GM23338 (cell line): ENCODE measurements around the gene TMEM269. TPM values are rescaled to one million over a fixed set of nuclear protein-coding genes. Genes with fewer than 3 reads are reported as not detected.

Experiments used
- ATAC-seq: fragments of 200-7000 bp; cut with Tn5 transposase; 3 replicates; pipeline ENCODE4 v1.9.1; 2020
- DNase-seq: peaks from one replicate; pipeline ENCODE4 v3.0.0-alpha.2; 2015; ENCODE audit warnings: low spot score
- H2AFZ ChIP-seq: fragments of 200-600 bp; sonication (generic); 2 replicates; pipeline ENCODE4 v1.8.0; 2016; ENCODE audit warnings: antibody characterized with exemption, mild to moderate bottlenecking, moderate library complexity
- H3F3A ChIP-seq: fragments of 200-600 bp; sonication (generic); replicated peaks from 2 replicates; pipeline ENCODE4 v1.8.0; 2017; ENCODE audit warnings: antibody characterized with exemption, mixed run types, low read depth
- H3K27ac ChIP-seq: fragments of 200-600 bp; sonication (generic); 2 replicates; pipeline ENCODE4 v1.6.1; 2016; ENCODE audit warnings: low read depth
- H3K27me3 ChIP-seq: fragments of 200-600 bp; sonication (generic); 2 replicates; pipeline ENCODE4 v1.8.0; 2016; ENCODE audit warnings: mild to moderate bottlenecking, mixed run types, moderate library complexity; ENCODE audit not compliant: insufficient read depth
- H3K36me3 ChIP-seq: fragments of 200-600 bp; sonication (generic); 2 replicates; pipeline ENCODE4 v1.8.0; 2016; ENCODE audit warnings: mild to moderate bottlenecking; ENCODE audit not compliant: insufficient read depth
- H3K4me1 ChIP-seq: fragments of 200-600 bp; sonication (generic); 2 replicates; pipeline ENCODE4 v1.8.0; 2016; ENCODE audit warnings: mild to moderate bottlenecking, moderate library complexity; ENCODE audit not compliant: insufficient read depth
- H3K4me2 ChIP-seq: fragments of 200-600 bp; sonication (generic); 2 replicates; pipeline ENCODE4 v1.7.1; 2017; ENCODE audit warnings: mixed run types
- H3K4me3 ChIP-seq: fragments of 200-600 bp; sonication (generic); 2 replicates; pipeline ENCODE4 v1.6.1; 2016; ENCODE audit warnings: mixed run types
- H3K79me2 ChIP-seq: fragments of 200-600 bp; sonication (generic); replicated peaks from 2 replicates; pipeline ENCODE4 v1.8.0; 2017; ENCODE audit warnings: mild to moderate bottlenecking; ENCODE audit not compliant: insufficient read depth
- H3K9me2 ChIP-seq: fragments of 200-600 bp; sonication (generic); 2 replicates; pipeline ENCODE4 v1.8.0; 2017; ENCODE audit not compliant: insufficient read depth
- H4K20me1 ChIP-seq: fragments of 200-600 bp; sonication (generic); replicated peaks from 2 replicates; pipeline ENCODE4 v1.8.0; 2017; ENCODE audit warnings: mild to moderate bottlenecking; ENCODE audit not compliant: insufficient read depth
- H3K27ac Mint-ChIP-seq: 2 replicates; pipeline ENCODE4 v1.8.0; 2020; ENCODE audit warnings: inconsistent platforms, mild to moderate bottlenecking, moderate library complexity, mixed read lengths
- H3K27me3 Mint-ChIP-seq: 3 replicates; pipeline ENCODE4 v1.8.0; 2022; ENCODE audit warnings: low read depth, mild to moderate bottlenecking, moderate library complexity, mixed read lengths, inconsistent platforms; ENCODE audit not compliant: insufficient read depth, poor library complexity
- H3K36me3 Mint-ChIP-seq: 3 replicates; pipeline ENCODE4 v1.8.0; 2021; ENCODE audit warnings: low read depth, mild to moderate bottlenecking, inconsistent platforms, moderate library complexity, mixed read lengths
- H3K4me1 Mint-ChIP-seq: 3 replicates; pipeline ENCODE4 v1.8.0; 2020; ENCODE audit warnings: mild to moderate bottlenecking, inconsistent platforms, mixed read lengths
- H3K4me3 Mint-ChIP-seq: 3 replicates; pipeline ENCODE4 v1.8.0; 2021; ENCODE audit warnings: moderate library complexity, mild to moderate bottlenecking, inconsistent platforms, mixed read lengths
- H3K9me3 Mint-ChIP-seq: 3 replicates; pipeline ENCODE4 v1.8.0; 2020; ENCODE audit warnings: moderate library complexity, mild to moderate bottlenecking, inconsistent platforms, mixed read lengths
- CREB1 ChIP-seq: fragments of 250-450 bp; sonication (Bioruptor Pico); IDR thresholded peaks from 2 replicates; pipeline ENCODE4 v1.5.0; 2020; ENCODE audit warnings: low read depth, mild to moderate bottlenecking, moderate library complexity
- EZH2 ChIP-seq: fragments of 200-600 bp; sonication (generic); IDR thresholded peaks from one replicate; pipeline ENCODE4 v1.8.0; 2017; ENCODE audit warnings: antibody characterized with exemption, mild to moderate bottlenecking, low read depth; ENCODE audit not compliant: unreplicated experiment
- EZH2phosphoT487 ChIP-seq: fragments of 200-600 bp; sonication (generic); IDR thresholded peaks from one replicate; pipeline ENCODE4 v1.8.1; 2018; ENCODE audit warnings: antibody characterized with exemption; ENCODE audit not compliant: unreplicated experiment
- JUNB ChIP-seq: IDR thresholded peaks from one replicate; pipeline ENCODE4 v1.6.1; 2016; ENCODE audit warnings: antibody characterized with exemption; ENCODE audit not compliant: unreplicated experiment
- NANOG ChIP-seq: IDR thresholded peaks from 2 replicates; pipeline ENCODE4 v1.6.1; 2016; ENCODE audit warnings: antibody characterized with exemption, borderline replicate concordance
- POLR2AphosphoS5 ChIP-seq: IDR thresholded peaks from 2 replicates; pipeline ENCODE4 v1.6.1; 2016; ENCODE audit warnings: antibody characterized with exemption, low read depth
- STAT1 ChIP-seq: IDR thresholded peaks from one replicate; pipeline ENCODE4 v1.6.1; 2016; ENCODE audit warnings: antibody characterized with exemption; ENCODE audit not compliant: unreplicated experiment
- ZNF114 ChIP-seq: fragments of 250-450 bp; sonication (Bioruptor Pico); IDR thresholded peaks from 2 replicates; pipeline ENCODE4 v1.5.0; 2020; ENCODE audit warnings: mild to moderate bottlenecking, moderate library complexity
- ZNF331 ChIP-seq: fragments of 250-450 bp; sonication (Bioruptor Pico); IDR thresholded peaks from 2 replicates; pipeline ENCODE4 v1.5.0; 2020; ENCODE audit warnings: low read depth, mild to moderate bottlenecking, moderate library complexity
- polyA plus RNA-seq: library from polyadenylated mRNA; unstranded; fragments of >200 nt; fragmentation: Nextera tagmentation; extraction: Ambion mirVana; gene quantifications from 2 replicates; pipeline ENCODE4 v1.2.1, GENCODE V29; 2016
- total RNA-seq: library from RNA; depleted of rRNA; stranded (reverse); fragments of >200 nt; shearing (Covaris generic); gene quantifications from 2 replicates; pipeline ENCODE4 v1.2.3, GENCODE V29; 2014
- TF ChIP-seq, protein P1 (sequence below), 2 experiments: fragments of 200-600 bp in 1 of 2; sonication (generic) in 1 of 2; conservative IDR thresholded peaks; 2 replicates each; pipeline versions ENCODE4 v1.5.1 to v1.6.1; 2016 to 2017; ENCODE audit warnings: antibody characterized with exemption in 2 of 2, low read depth in 2 of 2, mild to moderate bottlenecking in 2 of 2, moderate library complexity in 1 of 2
- TF ChIP-seq, protein P2 (sequence below): IDR thresholded peaks from one replicate; pipeline ENCODE4 v1.6.1; 2018; ENCODE audit warnings: antibody characterized with exemption; ENCODE audit not compliant: unreplicated experiment
- TF ChIP-seq, protein P3 (sequence below): IDR thresholded peaks from 2 replicates; pipeline ENCODE4 v1.6.1; 2016; ENCODE audit warnings: antibody characterized with exemption
- TF ChIP-seq, protein P4 (sequence below): fragments of 250-450 bp; sonication (Bioruptor Pico); IDR thresholded peaks from 2 replicates; pipeline ENCODE4 v1.5.0; 2020; ENCODE audit warnings: mild to moderate bottlenecking, moderate library complexity

Gene TMEM269
- total and polyA plus RNA-seq, 2 experiments from 2014 or later = 0.31 to 0.45 TPM

DNA sequence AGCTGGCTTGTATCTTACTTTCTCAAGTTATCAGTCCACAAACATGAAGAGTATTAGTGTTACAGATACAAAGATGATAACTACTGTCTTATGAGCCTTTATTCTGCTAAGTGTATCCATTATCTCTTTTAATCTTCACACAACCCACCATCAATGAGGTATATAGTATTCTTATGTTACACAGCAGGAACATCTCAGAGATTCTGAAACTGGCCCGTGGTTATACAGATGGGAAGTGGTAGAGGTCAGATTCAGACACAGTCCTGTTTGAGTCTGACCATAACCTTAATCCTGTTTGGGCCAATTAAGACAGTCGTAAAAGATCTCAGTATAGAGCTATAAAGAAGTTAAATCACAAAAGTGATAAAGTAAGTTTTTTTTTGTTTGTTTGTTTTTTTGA, 5.1 kb upstream of the TMEM269 start:
- DNase-seq (no peak), ATAC-seq (no peak)
- no peaks in the 10 kb centered on the region for H3K79me2 ChIP-seq
- H2AFZ ChIP-seq = no peak overlapping the region
- H3F3A ChIP-seq = 0 out of 2 replicates have a peak, but pooled peaks cover 15% of the 10 kb centered on the region
- no peaks in the 10 kb centered on the region for H3K27me3 ChIP-seq
- no peak overlapping the region for H3K27ac ChIP-seq
- TF ChIP-seq, protein P1, sequence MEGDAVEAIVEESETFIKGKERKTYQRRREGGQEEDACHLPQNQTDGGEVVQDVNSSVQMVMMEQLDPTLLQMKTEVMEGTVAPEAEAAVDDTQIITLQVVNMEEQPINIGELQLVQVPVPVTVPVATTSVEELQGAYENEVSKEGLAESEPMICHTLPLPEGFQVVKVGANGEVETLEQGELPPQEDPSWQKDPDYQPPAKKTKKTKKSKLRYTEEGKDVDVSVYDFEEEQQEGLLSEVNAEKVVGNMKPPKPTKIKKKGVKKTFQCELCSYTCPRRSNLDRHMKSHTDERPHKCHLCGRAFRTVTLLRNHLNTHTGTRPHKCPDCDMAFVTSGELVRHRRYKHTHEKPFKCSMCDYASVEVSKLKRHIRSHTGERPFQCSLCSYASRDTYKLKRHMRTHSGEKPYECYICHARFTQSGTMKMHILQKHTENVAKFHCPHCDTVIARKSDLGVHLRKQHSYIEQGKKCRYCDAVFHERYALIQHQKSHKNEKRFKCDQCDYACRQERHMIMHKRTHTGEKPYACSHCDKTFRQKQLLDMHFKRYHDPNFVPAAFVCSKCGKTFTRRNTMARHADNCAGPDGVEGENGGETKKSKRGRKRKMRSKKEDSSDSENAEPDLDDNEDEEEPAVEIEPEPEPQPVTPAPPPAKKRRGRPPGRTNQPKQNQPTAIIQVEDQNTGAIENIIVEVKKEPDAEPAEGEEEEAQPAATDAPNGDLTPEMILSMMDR (conservative IDR thresholded peaks at IDR 0.05; ENCODE audit: low read depth in 2 of 2) = no peak
- TF ChIP-seq ZNF331 (CRISPR knock-in tag) (no peak), CREB1 (no peak), STAT1 (no peak), EZH2phosphoT487 (no peak), JUNB (no peak), EZH2 (no peak), ZNF114 (no peak), NANOG (no peak), POLR2AphosphoS5 (no peak)
- TF ChIP-seq, protein P2, sequence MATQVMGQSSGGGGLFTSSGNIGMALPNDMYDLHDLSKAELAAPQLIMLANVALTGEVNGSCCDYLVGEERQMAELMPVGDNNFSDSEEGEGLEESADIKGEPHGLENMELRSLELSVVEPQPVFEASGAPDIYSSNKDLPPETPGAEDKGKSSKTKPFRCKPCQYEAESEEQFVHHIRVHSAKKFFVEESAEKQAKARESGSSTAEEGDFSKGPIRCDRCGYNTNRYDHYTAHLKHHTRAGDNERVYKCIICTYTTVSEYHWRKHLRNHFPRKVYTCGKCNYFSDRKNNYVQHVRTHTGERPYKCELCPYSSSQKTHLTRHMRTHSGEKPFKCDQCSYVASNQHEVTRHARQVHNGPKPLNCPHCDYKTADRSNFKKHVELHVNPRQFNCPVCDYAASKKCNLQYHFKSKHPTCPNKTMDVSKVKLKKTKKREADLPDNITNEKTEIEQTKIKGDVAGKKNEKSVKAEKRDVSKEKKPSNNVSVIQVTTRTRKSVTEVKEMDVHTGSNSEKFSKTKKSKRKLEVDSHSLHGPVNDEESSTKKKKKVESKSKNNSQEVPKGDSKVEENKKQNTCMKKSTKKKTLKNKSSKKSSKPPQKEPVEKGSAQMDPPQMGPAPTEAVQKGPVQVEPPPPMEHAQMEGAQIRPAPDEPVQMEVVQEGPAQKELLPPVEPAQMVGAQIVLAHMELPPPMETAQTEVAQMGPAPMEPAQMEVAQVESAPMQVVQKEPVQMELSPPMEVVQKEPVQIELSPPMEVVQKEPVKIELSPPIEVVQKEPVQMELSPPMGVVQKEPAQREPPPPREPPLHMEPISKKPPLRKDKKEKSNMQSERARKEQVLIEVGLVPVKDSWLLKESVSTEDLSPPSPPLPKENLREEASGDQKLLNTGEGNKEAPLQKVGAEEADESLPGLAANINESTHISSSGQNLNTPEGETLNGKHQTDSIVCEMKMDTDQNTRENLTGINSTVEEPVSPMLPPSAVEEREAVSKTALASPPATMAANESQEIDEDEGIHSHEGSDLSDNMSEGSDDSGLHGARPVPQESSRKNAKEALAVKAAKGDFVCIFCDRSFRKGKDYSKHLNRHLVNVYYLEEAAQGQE = no peak
- TF ChIP-seq, protein P3, sequence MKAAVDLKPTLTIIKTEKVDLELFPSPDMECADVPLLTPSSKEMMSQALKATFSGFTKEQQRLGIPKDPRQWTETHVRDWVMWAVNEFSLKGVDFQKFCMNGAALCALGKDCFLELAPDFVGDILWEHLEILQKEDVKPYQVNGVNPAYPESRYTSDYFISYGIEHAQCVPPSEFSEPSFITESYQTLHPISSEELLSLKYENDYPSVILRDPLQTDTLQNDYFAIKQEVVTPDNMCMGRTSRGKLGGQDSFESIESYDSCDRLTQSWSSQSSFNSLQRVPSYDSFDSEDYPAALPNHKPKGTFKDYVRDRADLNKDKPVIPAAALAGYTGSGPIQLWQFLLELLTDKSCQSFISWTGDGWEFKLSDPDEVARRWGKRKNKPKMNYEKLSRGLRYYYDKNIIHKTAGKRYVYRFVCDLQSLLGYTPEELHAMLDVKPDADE = no peak
- TF ChIP-seq, protein P4, sequence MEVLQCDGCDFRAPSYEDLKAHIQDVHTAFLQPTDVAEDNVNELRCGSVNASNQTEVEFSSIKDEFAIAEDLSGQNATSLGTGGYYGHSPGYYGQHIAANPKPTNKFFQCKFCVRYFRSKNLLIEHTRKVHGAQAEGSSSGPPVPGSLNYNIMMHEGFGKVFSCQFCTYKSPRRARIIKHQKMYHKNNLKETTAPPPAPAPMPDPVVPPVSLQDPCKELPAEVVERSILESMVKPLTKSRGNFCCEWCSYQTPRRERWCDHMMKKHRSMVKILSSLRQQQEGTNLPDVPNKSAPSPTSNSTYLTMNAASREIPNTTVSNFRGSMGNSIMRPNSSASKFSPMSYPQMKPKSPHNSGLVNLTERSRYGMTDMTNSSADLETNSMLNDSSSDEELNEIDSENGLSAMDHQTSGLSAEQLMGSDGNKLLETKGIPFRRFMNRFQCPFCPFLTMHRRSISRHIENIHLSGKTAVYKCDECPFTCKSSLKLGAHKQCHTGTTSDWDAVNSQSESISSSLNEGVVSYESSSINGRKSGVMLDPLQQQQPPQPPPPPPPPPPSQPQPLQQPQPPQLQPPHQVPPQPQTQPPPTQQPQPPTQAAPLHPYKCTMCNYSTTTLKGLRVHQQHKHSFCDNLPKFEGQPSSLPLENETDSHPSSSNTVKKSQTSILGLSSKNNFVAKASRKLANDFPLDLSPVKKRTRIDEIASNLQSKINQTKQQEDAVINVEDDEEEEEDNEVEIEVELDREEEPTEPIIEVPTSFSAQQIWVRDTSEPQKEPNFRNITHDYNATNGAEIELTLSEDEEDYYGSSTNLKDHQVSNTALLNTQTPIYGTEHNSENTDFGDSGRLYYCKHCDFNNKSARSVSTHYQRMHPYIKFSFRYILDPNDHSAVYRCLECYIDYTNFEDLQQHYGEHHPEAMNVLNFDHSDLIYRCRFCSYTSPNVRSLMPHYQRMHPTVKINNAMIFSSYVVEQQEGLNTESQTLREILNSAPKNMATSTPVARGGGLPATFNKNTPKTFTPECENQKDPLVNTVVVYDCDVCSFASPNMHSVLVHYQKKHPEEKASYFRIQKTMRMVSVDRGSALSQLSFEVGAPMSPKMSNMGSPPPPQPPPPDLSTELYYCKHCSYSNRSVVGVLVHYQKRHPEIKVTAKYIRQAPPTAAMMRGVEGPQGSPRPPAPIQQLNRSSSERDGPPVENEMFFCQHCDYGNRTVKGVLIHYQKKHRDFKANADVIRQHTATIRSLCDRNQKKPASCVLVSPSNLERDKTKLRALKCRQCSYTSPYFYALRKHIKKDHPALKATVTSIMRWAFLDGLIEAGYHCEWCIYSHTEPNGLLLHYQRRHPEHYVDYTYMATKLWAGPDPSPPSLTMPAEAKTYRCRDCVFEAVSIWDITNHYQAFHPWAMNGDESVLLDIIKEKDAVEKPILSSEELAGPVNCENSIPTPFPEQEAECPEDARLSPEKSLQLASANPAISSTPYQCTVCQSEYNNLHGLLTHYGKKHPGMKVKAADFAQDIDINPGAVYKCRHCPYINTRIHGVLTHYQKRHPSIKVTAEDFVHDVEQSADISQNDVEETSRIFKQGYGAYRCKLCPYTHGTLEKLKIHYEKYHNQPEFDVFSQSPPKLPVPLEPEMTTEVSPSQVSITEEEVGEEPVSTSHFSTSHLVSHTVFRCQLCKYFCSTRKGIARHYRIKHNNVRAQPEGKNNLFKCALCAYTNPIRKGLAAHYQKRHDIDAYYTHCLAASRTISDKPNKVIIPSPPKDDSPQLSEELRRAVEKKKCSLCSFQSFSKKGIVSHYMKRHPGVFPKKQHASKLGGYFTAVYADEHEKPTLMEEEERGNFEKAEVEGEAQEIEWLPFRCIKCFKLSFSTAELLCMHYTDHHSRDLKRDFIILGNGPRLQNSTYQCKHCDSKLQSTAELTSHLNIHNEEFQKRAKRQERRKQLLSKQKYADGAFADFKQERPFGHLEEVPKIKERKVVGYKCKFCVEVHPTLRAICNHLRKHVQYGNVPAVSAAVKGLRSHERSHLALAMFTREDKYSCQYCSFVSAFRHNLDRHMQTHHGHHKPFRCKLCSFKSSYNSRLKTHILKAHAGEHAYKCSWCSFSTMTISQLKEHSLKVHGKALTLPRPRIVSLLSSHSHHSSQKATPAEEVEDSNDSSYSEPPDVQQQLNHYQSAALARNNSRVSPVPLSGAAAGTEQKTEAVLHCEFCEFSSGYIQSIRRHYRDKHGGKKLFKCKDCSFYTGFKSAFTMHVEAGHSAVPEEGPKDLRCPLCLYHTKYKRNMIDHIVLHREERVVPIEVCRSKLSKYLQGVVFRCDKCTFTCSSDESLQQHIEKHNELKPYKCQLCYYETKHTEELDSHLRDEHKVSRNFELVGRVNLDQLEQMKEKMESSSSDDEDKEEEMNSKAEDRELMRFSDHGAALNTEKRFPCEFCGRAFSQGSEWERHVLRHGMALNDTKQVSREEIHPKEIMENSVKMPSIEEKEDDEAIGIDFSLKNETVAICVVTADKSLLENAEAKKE (CRISPR knock-in tag) = no peak
- no peak overlapping the region for H3K4me2 ChIP-seq
- peaks cover 2% of the 10 kb centered on the region for H3K27me3 Mint-ChIP-seq
- H3K4me1 ChIP-seq = no peaks in the 10 kb centered on the region
- H4K20me1 ChIP-seq = 0 out of 2 replicates have a peak, but pooled peaks cover 4% of the 10 kb centered on the region
- no peaks in the 10 kb centered on the region for H3K9me2 ChIP-seq
- no peaks in the 10 kb centered on the region; the same call in 2 of the 3 replicates for H3K9me3 Mint-ChIP-seq
- H3K36me3 Mint-ChIP-seq = peaks cover 47% of the 10 kb centered on the region
- no peak overlapping the region for H3K4me3 Mint-ChIP-seq
- no peak overlapping the region for H3K4me3 ChIP-seq
- no peak overlapping the region for H3K27ac Mint-ChIP-seq
- peaks cover 13% of the 10 kb centered on the region for H3K36me3 ChIP-seq
- peaks cover 3% of the 10 kb centered on the region; the same call in 2 of the 3 replicates for H3K4me1 Mint-ChIP-seq
